DOHH2 (cell line): Measurements from ENCODE around the gene DNMT1.
"Not testable (repeated sequence)": the region's sequence is repeated elsewhere in the genome, so short reads cannot be mapped to it uniquely, and the experiment has no call there.

Source experiments
- H3F3A ChIP-seq: fragments of 200-600 bp; sonication (generic), shearing (Covaris generic); 2 replicates; pipeline ENCODE4 v1.6.0; 2016; ENCODE audit warnings: antibody characterized with exemption, mild to moderate bottlenecking; ENCODE audit not compliant: control insufficient read depth, insufficient read depth
- H3K27ac ChIP-seq: fragments of 200-600 bp; sonication (generic); 2 replicates; pipeline ENCODE4 v1.5.1; 2014; ENCODE audit warnings: low read depth, mild to moderate bottlenecking, low read length, moderate library complexity
- H3K27me3 ChIP-seq: fragments of 200-600 bp; sonication (generic); 2 replicates; pipeline ENCODE4 v1.6.1; 2014; ENCODE audit warnings: mild to moderate bottlenecking, low read length, mixed read lengths; ENCODE audit not compliant: control insufficient read depth
- H3K36me3 ChIP-seq: fragments of 200-600 bp; sonication (generic); 2 replicates; pipeline ENCODE4 v1.6.1; 2014; ENCODE audit warnings: mild to moderate bottlenecking, low read length, moderate library complexity, mixed read lengths; ENCODE audit not compliant: control insufficient read depth
- H3K4me1 ChIP-seq: fragments of 200-600 bp; sonication (generic); 2 replicates; pipeline ENCODE4 v1.6.1; 2014; ENCODE audit warnings: mild to moderate bottlenecking, low read length, mixed read lengths; ENCODE audit not compliant: control insufficient read depth
- H3K4me2 ChIP-seq: fragments of 200-600 bp; sonication (generic); 2 replicates; pipeline ENCODE4 v1.6.0; 2014; ENCODE audit warnings: mild to moderate bottlenecking, low read length, moderate library complexity
- H3K4me3 ChIP-seq: fragments of 200-600 bp; sonication (generic); 2 replicates; pipeline ENCODE4 v1.5.1; 2014; ENCODE audit warnings: mild to moderate bottlenecking, low read length, mixed read lengths
- H3K79me2 ChIP-seq: fragments of 200-600 bp; sonication (generic); 2 replicates; pipeline ENCODE4 v1.6.1; 2014; ENCODE audit warnings: mild to moderate bottlenecking, low read length, mixed read lengths; ENCODE audit not compliant: control insufficient read depth
- H3K9me2 ChIP-seq: fragments of 200-600 bp; sonication (generic); replicated peaks from 2 replicates; pipeline ENCODE4 v1.6.1; 2014; ENCODE audit warnings: mild to moderate bottlenecking, low read length, mixed read lengths; ENCODE audit not compliant: control insufficient read depth
- H3K9me3 ChIP-seq: fragments of 200-600 bp; sonication (generic); 2 replicates; pipeline ENCODE4 v1.6.1; 2014; ENCODE audit warnings: antibody characterized with exemption, low read length, mixed read lengths; ENCODE audit not compliant: control insufficient read depth, insufficient read depth
- H4K20me1 ChIP-seq: fragments of 200-600 bp; sonication (generic); 2 replicates; pipeline ENCODE4 v1.6.0; 2014; ENCODE audit warnings: low read depth, mild to moderate bottlenecking, antibody characterized with exemption, low read length, moderate library complexity; ENCODE audit not compliant: control insufficient read depth, insufficient read depth
- CTCF ChIP-seq: fragments of 200-600 bp; sonication (generic); IDR thresholded peaks from one replicate; pipeline ENCODE4 v1.5.1; 2014; ENCODE audit warnings: antibody characterized with exemption, mild to moderate bottlenecking, low read depth, low read length; ENCODE audit not compliant: poor library complexity, severe bottlenecking
- EZH2phosphoT487 ChIP-seq: fragments of 200-600 bp; sonication (generic); IDR thresholded peaks from 2 replicates; pipeline ENCODE4 v1.6.1; 2017; ENCODE audit warnings: borderline replicate concordance, mild to moderate bottlenecking, antibody characterized with exemption, low read length, moderate library complexity, mixed read lengths

DNMT1 gene

GRCh38 chr19:10238172-10238783, 43.5 kb upstream of the DNMT1 start:
- TF ChIP-seq CTCF (no peak), EZH2phosphoT487 (no peak)
- Histone ChIP-seq H4K20me1 (no peaks in the 10 kb centered on the region), H3F3A (peaks cover 78% of the 10 kb centered on the region), H3K9me3 (peaks cover 3% of the 10 kb centered on the region; the same call in 1 of the 2 replicates), H3K4me2 (peak overlapping the region; percentile 99), H3K27ac (peak overlapping the region; percentile 100), H3K36me3 (peaks cover 22% of the 10 kb centered on the region), H3K4me3 (peak overlapping the region; percentile 86), H3K4me1 (peaks cover 96% of the 10 kb centered on the region), H3K27me3 (no peaks in the 10 kb centered on the region), H3K79me2 (peaks cover 14% of the 10 kb centered on the region), H3K9me2 (no peaks in the 10 kb centered on the region)

DNA sequence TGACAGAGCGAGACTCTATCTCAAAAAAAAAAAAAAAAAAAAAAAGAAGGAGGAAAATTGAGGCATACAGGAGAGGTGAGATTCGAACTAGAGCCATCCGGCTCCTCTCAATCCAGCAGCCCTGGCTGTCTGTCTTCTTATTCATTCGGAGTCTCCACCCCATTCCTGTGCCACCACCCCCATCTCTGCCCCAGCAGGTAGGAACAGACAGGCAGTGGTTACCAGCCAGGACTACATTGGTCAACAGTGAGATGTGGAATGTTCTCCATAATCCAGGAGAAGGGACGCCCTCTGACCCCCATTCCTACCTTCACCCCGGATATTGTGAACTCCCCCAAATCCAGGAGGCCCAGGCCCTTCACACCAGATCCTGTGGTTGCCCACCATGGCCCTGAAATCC, 42.9 kb upstream of the DNMT1 start:
- no peak for TF ChIP-seq CTCF
- no peak for TF ChIP-seq EZH2phosphoT487
- Histone ChIP-seq H3F3A (peaks cover 76% of the 10 kb centered on the region), H3K79me2 (peaks cover 20% of the 10 kb centered on the region), H4K20me1 (no peaks in the 10 kb centered on the region), H3K36me3 (peaks cover 22% of the 10 kb centered on the region), H3K9me3 (peaks cover 3% of the 10 kb centered on the region; the same call in 1 of the 2 replicates), H3K27ac (peak overlapping the region; percentile 100), H3K4me1 (peaks cover 96% of the 10 kb centered on the region), H3K4me3 (peak overlapping the region; percentile 86), H3K4me2 (peak overlapping the region; percentile 99), H3K9me2 (no peaks in the 10 kb centered on the region), H3K27me3 (no peaks in the 10 kb centered on the region)

DNA sequence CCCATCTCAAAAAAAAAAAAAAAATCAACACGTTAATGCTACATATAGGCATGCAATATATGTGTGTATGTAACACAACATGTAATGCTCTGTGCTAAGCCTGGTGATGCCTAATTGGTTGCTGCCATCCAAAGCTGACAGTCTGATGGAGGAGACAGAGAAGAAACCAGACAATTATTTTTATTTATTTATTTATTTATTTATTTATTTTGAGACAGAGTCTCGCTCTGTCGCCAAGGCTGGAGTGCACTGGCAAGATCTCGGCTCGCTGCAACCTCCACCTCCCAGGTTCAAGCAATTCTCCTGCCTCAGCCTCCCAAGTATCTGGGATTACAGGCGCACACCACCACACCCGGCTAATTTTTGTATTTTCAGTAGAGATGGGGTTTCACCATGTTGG, 40.7 kb upstream of the DNMT1 start:
- H3K27ac ChIP-seq: peak overlapping the region; percentile 100
- H3K79me2 ChIP-seq: peaks cover 43% of the 10 kb centered on the region
- H3K9me2 ChIP-seq, H3K27me3 ChIP-seq, H3K9me3 ChIP-seq, H4K20me1 ChIP-seq: not testable (repeated sequence)
- H3K4me1 ChIP-seq: peaks cover 88% of the 10 kb centered on the region
- H3K4me2 ChIP-seq: peak overlapping the region; percentile 99
- H3F3A ChIP-seq: peaks cover 69% of the 10 kb centered on the region
- peak overlapping the region; percentile 86 for H3K4me3 ChIP-seq
- peaks cover 24% of the 10 kb centered on the region for H3K36me3 ChIP-seq

DNA sequence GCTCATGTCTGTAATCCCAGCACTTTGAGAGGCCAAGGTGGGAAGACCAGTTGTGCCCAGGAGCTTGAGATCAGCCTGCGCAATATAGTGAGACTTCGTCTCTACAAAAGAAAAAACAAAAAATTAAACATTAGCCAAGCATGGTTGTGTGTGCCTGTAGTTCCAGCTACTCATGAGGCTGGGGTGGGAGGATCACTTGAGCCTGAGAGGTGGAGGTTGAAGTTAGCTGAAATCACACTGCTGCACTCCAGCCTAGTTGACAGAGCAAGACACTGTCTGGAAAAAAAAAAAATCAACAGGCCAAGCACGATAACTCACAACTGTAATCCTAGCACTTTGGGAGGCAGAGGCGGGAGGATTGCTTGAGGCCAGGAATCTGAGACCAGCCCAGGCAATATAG, 40.2 kb upstream of the DNMT1 start:
- no peaks in the 10 kb centered on the region for H3K9me3 ChIP-seq
- H3K9me2 ChIP-seq: no peaks in the 10 kb centered on the region
- H3K27ac ChIP-seq: peak overlapping the region; percentile 100
- H3K27me3 ChIP-seq: no peaks in the 10 kb centered on the region
- no peaks in the 10 kb centered on the region for H4K20me1 ChIP-seq
- peaks cover 84% of the 10 kb centered on the region for H3K4me1 ChIP-seq
- H3K4me3 ChIP-seq: peak overlapping the region; percentile 55
- H3K79me2 ChIP-seq: peaks cover 47% of the 10 kb centered on the region
- peak overlapping the region; percentile 85 for H3K4me2 ChIP-seq
- TF ChIP-seq EZH2phosphoT487: no peak
- no peak for TF ChIP-seq CTCF
- H3K36me3 ChIP-seq: peaks cover 28% of the 10 kb centered on the region
- H3F3A ChIP-seq: peaks cover 66% of the 10 kb centered on the region
